Mesenchymal stem cell (in vitro differentiated cells and primary cell): ENCODE data around the gene CYFIP1.

Source experiments
- DNase-seq: peaks from one replicate; pipeline ENCODE4 v3.0.0-alpha.2; 2013
- H2AFZ ChIP-seq: one replicate; pipeline ENCODE4 v1.6.1; 2013; ENCODE audit warnings: low read depth, mild to moderate bottlenecking, control low read depth, inconsistent platforms, low read length, moderate library complexity
- H2AK5ac ChIP-seq: 2 replicates; pipeline ENCODE4 v1.6.1; 2013; ENCODE audit warnings: low read length, moderate library complexity, mild to moderate bottlenecking, inconsistent platforms; ENCODE audit not compliant: severe bottlenecking
- H2BK120ac ChIP-seq: one replicate; pipeline ENCODE4 v1.6.1; 2013; ENCODE audit warnings: low read depth, mild to moderate bottlenecking, inconsistent platforms, low read length, moderate library complexity
- H2BK12ac ChIP-seq, 2 experiments: one replicate each; pipeline ENCODE4 v1.6.1; 2013; ENCODE audit warnings: inconsistent platforms in 2 of 2, low read length in 2 of 2, mild to moderate bottlenecking in 2 of 2, moderate library complexity in 2 of 2, control low read depth in 1 of 2
- H2BK15ac ChIP-seq: one replicate; pipeline ENCODE4 v1.6.1; 2013; ENCODE audit warnings: mild to moderate bottlenecking, low read depth, inconsistent platforms; ENCODE audit not compliant: poor library complexity, severe bottlenecking
- H2BK5ac ChIP-seq: 2 replicates; pipeline ENCODE4 v1.6.1; 2013; ENCODE audit warnings: low read depth, mild to moderate bottlenecking, low read length, control low read depth, inconsistent platforms; ENCODE audit not compliant: poor library complexity, severe bottlenecking
- H3K14ac ChIP-seq, 2 experiments: one replicate each; pipeline ENCODE4 v1.6.1; 2013; ENCODE audit warnings: inconsistent platforms in 2 of 2, low read length in 2 of 2, control low read depth in 1 of 2, mild to moderate bottlenecking in 1 of 2, moderate library complexity in 1 of 2
- H3K18ac ChIP-seq, 2 experiments: one replicate each; pipeline ENCODE4 v1.6.1; 2013; ENCODE audit warnings: inconsistent platforms in 2 of 2, low read length in 2 of 2, control low read depth in 1 of 2, low read depth in 1 of 2, mild to moderate bottlenecking in 1 of 2
- H3K23ac ChIP-seq, 2 experiments: one replicate each; pipeline ENCODE4 v1.6.1; 2013; ENCODE audit warnings: inconsistent platforms in 2 of 2, low read length in 2 of 2, mild to moderate bottlenecking in 2 of 2, moderate library complexity in 2 of 2, control low read depth in 1 of 2
- H3K27ac ChIP-seq: 2 replicates; pipeline ENCODE4 v1.5.1; 2013; ENCODE audit warnings: mild to moderate bottlenecking, moderate library complexity, low read length, control low read depth, inconsistent platforms; ENCODE audit not compliant: poor library complexity, severe bottlenecking
- H3K27me3 ChIP-seq, 2 experiments: 2 replicates each; pipeline versions ENCODE4 v1.6.1 to v1.7.0; 2013; ENCODE audit warnings: low read length in 2 of 2, mild to moderate bottlenecking in 2 of 2, moderate library complexity in 2 of 2, control low read depth in 1 of 2, inconsistent platforms in 1 of 2; ENCODE audit not compliant: control insufficient read depth in 1 of 2, insufficient read depth in 1 of 2
- H3K36me3 ChIP-seq, 2 experiments: 2 replicates each; pipeline versions ENCODE4 v1.6.1 to v1.7.0; 2013; ENCODE audit warnings: low read length in 2 of 2, control low read depth in 1 of 2, inconsistent platforms in 1 of 2, low read depth in 1 of 2, mild to moderate bottlenecking in 1 of 2; ENCODE audit not compliant: insufficient read depth in 2 of 2, control insufficient read depth in 1 of 2
- H3K4ac ChIP-seq, 2 experiments: one replicate each; pipeline ENCODE4 v1.6.1; 2013; ENCODE audit warnings: inconsistent platforms in 2 of 2, low read length in 2 of 2, mild to moderate bottlenecking in 2 of 2, moderate library complexity in 2 of 2, control low read depth in 1 of 2, low read depth in 1 of 2
- H3K4me1 ChIP-seq: 2 replicates; pipeline ENCODE4 v1.6.1; 2013; ENCODE audit warnings: low read depth, low read length, control low read depth; ENCODE audit not compliant: control insufficient read depth, insufficient read depth
- H3K4me2 ChIP-seq: 2 replicates; pipeline ENCODE4 v1.6.1; 2013; ENCODE audit warnings: low read length, mild to moderate bottlenecking, inconsistent platforms; ENCODE audit not compliant: poor library complexity, severe bottlenecking
- H3K4me3 ChIP-seq, 2 experiments: 2 replicates each; pipeline versions ENCODE4 v1.5.1 to v1.7.0; 2013; ENCODE audit warnings: low read length in 2 of 2, mild to moderate bottlenecking in 2 of 2, control low read depth in 1 of 2, low read depth in 1 of 2; ENCODE audit not compliant: insufficient read depth in 1 of 2
- H3K79me1 ChIP-seq: replicated peaks from 2 replicates; pipeline ENCODE4 v1.6.1; 2013; ENCODE audit warnings: mild to moderate bottlenecking, control low read depth, low read length, inconsistent platforms; ENCODE audit not compliant: poor library complexity, severe bottlenecking
- H3K9ac ChIP-seq: 2 replicates; pipeline ENCODE4 v1.7.0; 2013; ENCODE audit warnings: mild to moderate bottlenecking, low read length, moderate library complexity
- H3K9me3 ChIP-seq: 2 replicates; pipeline ENCODE4 v1.7.0; 2013; ENCODE audit warnings: mild to moderate bottlenecking, low read length; ENCODE audit not compliant: control insufficient read depth
- H4K8ac ChIP-seq: one replicate; pipeline ENCODE4 v1.6.1; 2013; ENCODE audit warnings: inconsistent platforms, mild to moderate bottlenecking, low read length, moderate library complexity
- H4K91ac ChIP-seq: one replicate; pipeline ENCODE4 v1.6.1; 2013; ENCODE audit warnings: mild to moderate bottlenecking, low read length, inconsistent platforms
- WGBS: methylation state at CpG from one replicate; pipeline ENCODE4 v1.1.7; 2013; ENCODE audit warnings: mixed read lengths; 5-methylcytosine and 5-hydroxymethylcytosine counted together

CYFIP1 gene

GRCh38 chr15:22881739-22882440 is 98.3 kb downstream of the CYFIP1 start:
- Histone ChIP-seq H3K18ac (no peak overlapping the region), H2BK12ac (no peak overlapping the region), H2BK120ac (no peak overlapping the region), H2AFZ (no peak overlapping the region), H3K36me3 (peaks cover 53 to 61% of the 10 kb centered on the region in 2 experiments), H3K4me3 (no peak overlapping the region), H3K27ac (no peak overlapping the region), H2BK5ac (no peak overlapping the region), H3K4me1 (no peaks in the 10 kb centered on the region), H3K9ac (no peak overlapping the region), H3K14ac (no peak overlapping the region), H3K4ac (no peak overlapping the region), H2AK5ac (no peak overlapping the region), H3K79me1 (peaks cover 34% of the 10 kb centered on the region), H3K27me3 (no peaks in the 10 kb centered on the region), H4K91ac (no peak overlapping the region), H4K8ac (no peak overlapping the region), H3K4me2 (no peak overlapping the region), H3K23ac (no peak overlapping the region), H3K9me3 (no peaks in the 10 kb centered on the region), H2BK15ac (no peak overlapping the region)
- DNase-seq, result no peak
- whole genome bisulfite sequencing, result 98% methylated on average over 24 of the region's 25 CpGs

DNA sequence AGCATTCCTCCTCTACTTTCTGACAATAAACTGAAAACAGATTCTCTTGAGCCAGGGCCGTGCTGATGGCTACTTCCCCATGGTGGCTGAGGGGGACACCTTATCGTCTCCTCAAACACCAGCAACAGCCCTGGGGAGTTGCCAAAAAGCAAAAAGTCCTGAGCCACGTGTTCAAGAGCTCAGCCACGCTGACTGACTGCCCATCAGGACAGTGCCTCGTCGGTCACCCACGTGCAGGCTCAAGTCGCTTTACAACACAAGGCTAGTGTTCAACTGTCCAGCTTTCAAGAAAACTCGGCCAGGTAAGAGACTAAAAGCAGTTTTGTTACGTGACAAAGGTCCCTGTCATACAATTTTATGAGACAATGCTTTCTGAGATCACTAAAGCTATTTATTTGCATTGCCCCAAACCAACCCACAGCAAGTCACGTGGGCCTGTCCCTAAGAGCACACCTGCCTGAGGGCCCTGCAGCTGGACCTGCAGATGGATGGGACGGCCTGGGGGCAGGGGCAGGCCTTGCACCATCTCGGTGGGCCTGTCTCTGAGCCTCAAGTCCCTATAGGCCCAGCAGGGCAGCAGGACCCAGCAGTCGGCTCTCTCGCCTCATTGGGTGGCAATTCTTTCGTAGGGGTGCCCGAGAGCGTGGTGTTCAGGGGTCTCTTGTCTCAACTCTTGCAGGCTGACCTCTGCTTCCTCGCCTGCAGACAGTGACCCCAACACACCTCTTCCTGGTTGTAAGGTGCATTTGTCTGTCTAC is 99.0 kb downstream of the CYFIP1 start:
- no peak overlapping the region for H3K4ac ChIP-seq
- H4K8ac ChIP-seq, result no peak overlapping the region
- no peaks in the 10 kb centered on the region for H3K4me1 ChIP-seq
- H3K9ac ChIP-seq, result no peak overlapping the region
- H2BK12ac ChIP-seq, result no peak overlapping the region
- H2AFZ ChIP-seq, result no peak overlapping the region
- H3K4me3 ChIP-seq, result no peak overlapping the region
- H3K79me1 ChIP-seq, result peaks cover 36% of the 10 kb centered on the region
- H3K4me2 ChIP-seq, result no peak overlapping the region
- no peak overlapping the region for H2BK5ac ChIP-seq
- no peak overlapping the region for H2AK5ac ChIP-seq
- H2BK15ac ChIP-seq, result no peak overlapping the region
- peaks cover 55 to 63% of the 10 kb centered on the region in 2 experiments for H3K36me3 ChIP-seq
- 96% methylated on average over 19 of the region's 19 CpGs for WGBS
- no peak overlapping the region for H2BK120ac ChIP-seq
- H3K14ac ChIP-seq, result no peak overlapping the region
- no peak overlapping the region for H4K91ac ChIP-seq
- H3K23ac ChIP-seq, result no peak overlapping the region
- H3K18ac ChIP-seq, result no peak overlapping the region
- DNase-seq, result no peak
- H3K27ac ChIP-seq, result no peak overlapping the region
- no peaks in the 10 kb centered on the region for H3K9me3 ChIP-seq
- no peaks in the 10 kb centered on the region for H3K27me3 ChIP-seq

DNA sequence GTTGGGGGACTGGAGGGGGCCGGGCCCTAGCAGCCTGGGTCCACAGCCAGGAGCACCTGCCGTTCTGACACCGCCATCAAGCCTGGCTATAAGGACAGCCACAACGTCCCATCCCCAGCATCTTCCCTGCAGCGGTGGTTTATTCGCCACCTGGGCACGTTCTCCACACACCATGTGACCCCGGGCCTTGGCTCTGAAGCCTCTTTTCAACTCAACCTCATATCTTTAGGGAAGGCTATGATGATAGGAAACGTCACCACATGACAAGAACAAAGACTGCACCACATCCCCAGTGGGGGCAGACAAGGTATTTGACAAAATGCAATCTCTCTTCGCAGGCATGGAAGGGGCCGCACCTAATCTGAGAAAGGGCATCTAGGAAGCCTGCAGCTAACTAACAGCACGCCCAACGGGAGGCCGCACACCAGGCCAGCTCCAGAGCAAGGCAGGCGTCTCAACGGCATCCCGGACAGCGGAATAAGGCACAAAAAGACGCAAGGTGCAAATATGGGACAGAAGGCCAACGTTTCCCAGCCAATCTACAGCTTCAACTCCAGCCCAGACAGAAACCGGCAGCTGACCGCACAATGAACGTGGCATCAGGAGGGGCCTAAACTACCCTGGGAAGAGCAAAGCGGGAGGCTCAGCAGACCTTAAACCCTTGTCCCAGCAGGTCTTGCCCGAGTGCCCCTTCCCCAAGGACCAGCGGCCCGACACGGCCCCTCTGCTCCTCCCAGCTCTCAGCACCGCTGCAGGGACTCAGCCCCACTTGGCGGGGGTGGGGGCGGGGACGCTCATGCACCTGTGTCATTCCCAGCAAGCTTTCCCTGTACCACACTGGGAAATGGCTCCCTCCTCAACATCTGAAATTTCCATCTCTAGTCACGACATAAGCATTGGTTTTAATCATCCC is 99.8 kb downstream of the CYFIP1 start:
- WGBS, result 97% methylated on average over 33 of the region's 33 CpGs
- H2BK12ac ChIP-seq, result no peak overlapping the region

GRCh38 chr15:22878103-22878502 is 102.1 kb downstream of the CYFIP1 start:
- 97% methylated on average over 10 of the region's 10 CpGs for WGBS
- Histone ChIP-seq H3K27me3 (no peaks in the 10 kb centered on the region), H3K4me3 (no peak overlapping the region), H3K4me1 (peaks cover 10% of the 10 kb centered on the region), H4K8ac (no peak overlapping the region), H3K18ac (no peak overlapping the region), H3K79me1 (peaks cover 42% of the 10 kb centered on the region), H3K23ac (no peak overlapping the region), H3K9ac (no peak overlapping the region), H3K27ac (no peak overlapping the region), H2BK120ac (no peak overlapping the region), H2AFZ (no peak overlapping the region), H3K4ac (no peak overlapping the region), H3K4me2 (no peak overlapping the region), H3K36me3 (peaks cover 72 to 91% of the 10 kb centered on the region in 2 experiments), H2BK15ac (no peak overlapping the region), H2AK5ac (no peak overlapping the region), H2BK5ac (no peak overlapping the region), H4K91ac (no peak overlapping the region), H3K9me3 (no peaks in the 10 kb centered on the region), H2BK12ac (no peak overlapping the region), H3K14ac (no peak overlapping the region)
- DNase-seq, result no peak

More for the DNA sequence above, 99.8 kb downstream of the CYFIP1 start:
- H3K4me2 ChIP-seq, result no peak overlapping the region
- peaks cover 41% of the 10 kb centered on the region for H3K79me1 ChIP-seq
- H4K91ac ChIP-seq, result no peak overlapping the region
- H3K9me3 ChIP-seq, result no peaks in the 10 kb centered on the region
- H3K23ac ChIP-seq, result no peak overlapping the region
- H3K9ac ChIP-seq, result no peak overlapping the region
- H3K18ac ChIP-seq, result no peak overlapping the region
- H3K4me3 ChIP-seq, result no peak overlapping the region
- H3K14ac ChIP-seq, result no peak overlapping the region
- no peaks in the 10 kb centered on the region for H3K27me3 ChIP-seq
- no peak overlapping the region for H2BK120ac ChIP-seq
- no peaks in the 10 kb centered on the region for H3K4me1 ChIP-seq
- H2BK15ac ChIP-seq, result no peak overlapping the region
- H2BK5ac ChIP-seq, result no peak overlapping the region
- H4K8ac ChIP-seq, result no peak overlapping the region
- no peak overlapping the region for H2AFZ ChIP-seq
- no peak overlapping the region for H3K4ac ChIP-seq
- DNase-seq, result no peak
- no peak overlapping the region for H3K27ac ChIP-seq
- no peak overlapping the region for H2AK5ac ChIP-seq
- H3K36me3 ChIP-seq, result peaks cover 57 to 70% of the 10 kb centered on the region in 2 experiments
